ENCODE results near the gene ZDHHC17. TPM values are rescaled to one million over a fixed set of nuclear protein-coding genes. Genes with fewer than 3 reads are reported as not detected.
"Not testable (repeated sequence)": the region's sequence is repeated elsewhere in the genome, so short reads cannot be mapped to it uniquely, and the experiment has no call there.

Gene ZDHHC17
- total RNA-seq, 1 experiment from 2014 or later = 13.0 TPM

- no peaks in the 10 kb centered on the region for H3K27me3 ChIP-seq
Observed at GRCh38 chr12:76747245-76747644, 16.7 kb upstream of the ZDHHC17 start.

GRCh38 chr12:76755829-76756379 is 8.0 kb upstream of the ZDHHC17 start:
- no peak overlapping the region for H3K4me3 ChIP-seq
- H3K36me3 ChIP-seq = no peaks in the 10 kb centered on the region
- no peaks in the 10 kb centered on the region for H3K27me3 ChIP-seq
- no peak for DNase-seq
- no peaks in the 10 kb centered on the region for H3K9me3 ChIP-seq

More at GRCh38 chr12:76747245-76747644, 16.7 kb upstream of the ZDHHC17 start:
- no peak for DNase-seq
- no peaks in the 10 kb centered on the region for H3K36me3 ChIP-seq
- H3K4me3 ChIP-seq = no peak overlapping the region
- H3K9me3 ChIP-seq = no peaks in the 10 kb centered on the region

GRCh38 chr12:76757694-76758093 is 6.2 kb upstream of the ZDHHC17 start:
- no peaks in the 10 kb centered on the region for H3K27me3 ChIP-seq
- no peak for DNase-seq
- no peaks in the 10 kb centered on the region for H3K9me3 ChIP-seq
- no peak overlapping the region for H3K4me3 ChIP-seq
- H3K36me3 ChIP-seq = no peaks in the 10 kb centered on the region

- Histone ChIP-seq H3K27me3 (no peaks in the 10 kb centered on the region), H3K4me3 (no peak overlapping the region), H3K36me3 (no peaks in the 10 kb centered on the region), H3K9me3 (no peaks in the 10 kb centered on the region)
- DNase-seq = no peak
Observed at GRCh38 chr12:76762601-76762980, 1.3 kb upstream of the ZDHHC17 start.

- no peak for DNase-seq
- H3K36me3 ChIP-seq = no peaks in the 10 kb centered on the region; the same call in 1 of the 2 replicates
- no peaks in the 10 kb centered on the region for H3K27me3 ChIP-seq
- no peaks in the 10 kb centered on the region for H3K9me3 ChIP-seq
- peak overlapping the region; percentile 98 for H3K4me3 ChIP-seq
Observed at GRCh38 chr12:76764856-76765255, 941 bp downstream of the ZDHHC17 start.

GRCh38 chr12:76765598-76765997 is 1.7 kb downstream of the ZDHHC17 start:
- H3K36me3 ChIP-seq = no peaks in the 10 kb centered on the region; the same call in 1 of the 2 replicates
- H3K27me3 ChIP-seq = no peaks in the 10 kb centered on the region
- DNase-seq = no peak
- H3K4me3 ChIP-seq = peak overlapping the region; percentile 98
- no peaks in the 10 kb centered on the region for H3K9me3 ChIP-seq

GRCh38 chr12:76766161-76766560 is 2.2 kb downstream of the ZDHHC17 start:
- no peak for DNase-seq
- Histone ChIP-seq H3K36me3 (no peaks in the 10 kb centered on the region; the same call in 1 of the 2 replicates), H3K4me3 (no peak overlapping the region), H3K9me3 (no peaks in the 10 kb centered on the region), H3K27me3 (no peaks in the 10 kb centered on the region)

GRCh38 chr12:76768576-76768975 is 4.7 kb downstream of the ZDHHC17 start:
- no peaks in the 10 kb centered on the region for H3K27me3 ChIP-seq
- H3K9me3 ChIP-seq = no peaks in the 10 kb centered on the region
- no peak for DNase-seq
- no peaks in the 10 kb centered on the region; the same call in none of the 2 replicates for H3K36me3 ChIP-seq
- H3K4me3 ChIP-seq = no peak overlapping the region

- DNase-seq = no peak
- H3K4me3 ChIP-seq = no peak overlapping the region
- no peaks in the 10 kb centered on the region; the same call in 1 of the 2 replicates for H3K36me3 ChIP-seq
- peaks cover 3% of the 10 kb centered on the region; the same call in 1 of the 2 replicates for H3K9me3 ChIP-seq
- H3K27me3 ChIP-seq = no peaks in the 10 kb centered on the region
Observed at GRCh38 chr12:76777765-76778216, 13.9 kb downstream of the ZDHHC17 start.

GRCh38 chr12:76778364-76778763 is 14.4 kb downstream of the ZDHHC17 start:
- Histone ChIP-seq H3K36me3 (no peaks in the 10 kb centered on the region; the same call in 1 of the 2 replicates), H3K9me3 (peaks cover 3% of the 10 kb centered on the region; the same call in 1 of the 2 replicates), H3K27me3 (no peaks in the 10 kb centered on the region), H3K4me3 (no peak overlapping the region)
- DNase-seq = no peak

- not testable (repeated sequence) for H3K27me3 ChIP-seq, H3K4me3 ChIP-seq, H3K9me3 ChIP-seq, DNase-seq, H3K36me3 ChIP-seq
Observed at GRCh38 chr12:76779310-76779709, 15.4 kb downstream of the ZDHHC17 start.

- no peak for DNase-seq
- Histone ChIP-seq H3K4me3 (no peak overlapping the region), H3K27me3 (no peaks in the 10 kb centered on the region), H3K9me3 (peaks cover 3% of the 10 kb centered on the region; the same call in 1 of the 2 replicates), H3K36me3 (no peaks in the 10 kb centered on the region; the same call in 1 of the 2 replicates)
Observed at GRCh38 chr12:76781321-76781720, 17.4 kb downstream of the ZDHHC17 start.

GRCh38 chr12:76782526-76782925 is 18.6 kb downstream of the ZDHHC17 start:
- Histone ChIP-seq H3K36me3 (no peaks in the 10 kb centered on the region; the same call in 1 of the 2 replicates), H3K4me3 (no peak overlapping the region), H3K27me3 (no peaks in the 10 kb centered on the region), H3K9me3 (peaks cover 3% of the 10 kb centered on the region; the same call in 1 of the 2 replicates)
- no peak for DNase-seq

GRCh38 chr12:76784600-76785051 is 20.7 kb downstream of the ZDHHC17 start:
- H3K4me3 ChIP-seq = peak overlapping the region; percentile 4; the same call in 1 of the 2 replicates

GRCh38 chr12:76785407-76785806 is 21.5 kb downstream of the ZDHHC17 start:
- Histone ChIP-seq H3K4me3 (no peak overlapping the region), H3K27me3 (no peaks in the 10 kb centered on the region), H3K36me3 (no peaks in the 10 kb centered on the region; the same call in 1 of the 2 replicates), H3K9me3 (no peaks in the 10 kb centered on the region)
- no peak for DNase-seq

More at GRCh38 chr12:76784600-76785051, 20.7 kb downstream of the ZDHHC17 start:
- Histone ChIP-seq H3K27me3 (no peaks in the 10 kb centered on the region), H3K36me3 (no peaks in the 10 kb centered on the region; the same call in 1 of the 2 replicates), H3K9me3 (no peaks in the 10 kb centered on the region)
- DNase-seq = peak; percentile 28

GRCh38 chr12:76786986-76787385 is 23.1 kb downstream of the ZDHHC17 start:
- no peaks in the 10 kb centered on the region for H3K9me3 ChIP-seq
- H3K27me3 ChIP-seq = no peaks in the 10 kb centered on the region
- DNase-seq = no peak

GRCh38 chr12:76787689-76788088 is 23.8 kb downstream of the ZDHHC17 start:
- H3K36me3 ChIP-seq = no peaks in the 10 kb centered on the region
- H3K27me3 ChIP-seq = no peaks in the 10 kb centered on the region
- H3K9me3 ChIP-seq = no peaks in the 10 kb centered on the region
- H3K4me3 ChIP-seq = no peak overlapping the region
- DNase-seq = no peak

More at GRCh38 chr12:76786986-76787385, 23.1 kb downstream of the ZDHHC17 start:
- H3K4me3 ChIP-seq = no peak overlapping the region
- H3K36me3 ChIP-seq = no peaks in the 10 kb centered on the region; the same call in 1 of the 2 replicates
